ENCODE results near the gene CREM. TPM values are rescaled to one million over a fixed set of nuclear protein-coding genes. Genes with fewer than 3 reads are reported as not detected.

The CREM gene
- total and polyA plus RNA-seq, 10 of the 15 experiments (the other 5 are each of a cell fraction or from before 2014, with no cell fraction given): 51.3 to 115 (median 70.6) TPM

DNA sequence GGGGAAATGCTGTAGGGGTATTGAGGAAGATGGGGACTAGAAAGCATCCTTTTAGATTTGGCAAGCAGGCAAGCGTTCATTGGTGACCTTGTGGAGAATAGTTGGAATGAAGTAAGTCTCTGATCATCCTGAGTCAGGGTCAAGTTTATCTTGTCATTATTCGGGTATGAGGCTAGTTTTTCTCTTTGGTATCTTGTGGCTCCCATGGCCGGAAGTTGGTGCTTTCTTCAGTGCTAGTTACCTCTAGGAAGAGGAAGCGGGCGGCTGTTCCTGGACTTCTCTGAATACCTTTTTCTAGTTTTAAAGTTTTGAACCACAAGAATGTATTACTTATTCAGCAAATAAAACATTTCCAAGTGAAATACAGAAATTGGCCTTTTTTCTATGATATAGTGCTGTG lies 9.2 kb downstream of the CREM start:
- ChIA-PET POLR2A (interaction anchor here (0.6 to 2.2 kb wide), 2 partner anchors 13 to 60 kb away, joined by 3 to 18 read pairs; no protein-coding TSS in a partner anchor), RAD21 (ENCODE audit: unreplicated experiment) (interaction anchor here (1.4 to 12.2 kb wide), 4 partner anchors 9 to 60 kb away, joined by 3 to 201 read pairs (median 24); partner anchors contain the start of gene CREM), CTCF (interaction anchor here (1.4 to 14.2 kb wide), 2 partner anchors 9 to 61 kb away, joined by 4 to 185 read pairs; partner anchors contain the start of gene CREM), SMC1A (ENCODE audit: uncharacterized antibody, unreplicated experiment) (interaction anchor here (0.8 to 4.6 kb wide), 4 partner anchors 10 to 70 kb away, joined by 3 to 37 read pairs (median 16); no protein-coding TSS in a partner anchor)
- no peak for DNase-seq (ENCODE audit: low read depth, low spot score)
- peak overlapping the region; percentile 83 for H3K27ac ChIP-seq (ENCODE audit: control insufficient read depth, insufficient read depth)
- no peaks in the 10 kb centered on the region for H3K9me3 ChIP-seq (replicated peaks; ENCODE audit: control insufficient read depth, insufficient read depth, low read length)
- no peaks in the 10 kb centered on the region for H3K27me3 ChIP-seq (replicated peaks in 1 of 2; ENCODE audit: control insufficient read depth in 2 of 2, insufficient read depth in 2 of 2, low read length in 1 of 2)
- H3K4me1 ChIP-seq (ENCODE audit: control insufficient read depth, insufficient read depth, low read length): peaks cover 28% of the 10 kb centered on the region
- H3K9ac ChIP-seq (ENCODE audit: control insufficient read depth, insufficient read depth, low read length): peak overlapping the region; percentile 31
- peak; percentile 36 for ATAC-seq
- intact Hi-C loops (cut with micrococcal nuclease; ENCODE audit: unreplicated experiment): loop anchor here (1.0 kb wide), 1 partner anchor 13 kb away; no protein-coding TSS in a partner anchor
- 0% methylated on average over 5 of the region's 5 CpGs for WGBS (ENCODE audit: insufficient coverage, insufficient replicate concordance, low lambda C conversion rate, missing lambda C conversion rate)
- H4K20me1 ChIP-seq (ENCODE audit: control insufficient read depth, insufficient read depth): no peaks in the 10 kb centered on the region
- peak overlapping the region; percentile 57 for H2AFZ ChIP-seq (ENCODE audit: control insufficient read depth, low read depth, low read length)
- peak overlapping the region; percentile 93 for H3K4me2 ChIP-seq (ENCODE audit: control insufficient read depth, insufficient read depth)
- H3K4me3 ChIP-seq: peak overlapping the region; percentile 18; the same call in 1 of the 2 replicates
- BruUV-seq (replicated peaks): TSS peak; percentile 92
- H3K36me3 ChIP-seq (ENCODE audit: control insufficient read depth in 2 of 2, insufficient read depth in 2 of 2, low read length in 1 of 2): peaks cover 0 to 3% of the 10 kb centered on the region in 2 experiments; a peak in 1 of 4 replicates
- in situ Hi-C loops (cut with MboI): no loop called here
- H3K79me2 ChIP-seq (ENCODE audit: control insufficient read depth, insufficient read depth, low read length): peaks cover 82% of the 10 kb centered on the region
- no peak for FAIRE-seq
- no peak for TF ChIP-seq ATF7 (IDR thresholded peaks at IDR 0.05; ENCODE audit: low read depth)
- peak; percentile 37; the same call in 1 of the 2 replicates for TF ChIP-seq SPI1 (IDR thresholded peaks at IDR 0.05; ENCODE audit: borderline replicate concordance, insufficient read depth, low read depth, low read length)
- no peak for TF ChIP-seq HDGF (IDR thresholded peaks at IDR 0.05)
- TF ChIP-seq CEBPB (IDR thresholded peaks at IDR 0.05; ENCODE audit: borderline replicate concordance in 1 of 2, low read depth in 2 of 2, low read length in 2 of 2): no peak
- TF ChIP-seq, protein P1, sequence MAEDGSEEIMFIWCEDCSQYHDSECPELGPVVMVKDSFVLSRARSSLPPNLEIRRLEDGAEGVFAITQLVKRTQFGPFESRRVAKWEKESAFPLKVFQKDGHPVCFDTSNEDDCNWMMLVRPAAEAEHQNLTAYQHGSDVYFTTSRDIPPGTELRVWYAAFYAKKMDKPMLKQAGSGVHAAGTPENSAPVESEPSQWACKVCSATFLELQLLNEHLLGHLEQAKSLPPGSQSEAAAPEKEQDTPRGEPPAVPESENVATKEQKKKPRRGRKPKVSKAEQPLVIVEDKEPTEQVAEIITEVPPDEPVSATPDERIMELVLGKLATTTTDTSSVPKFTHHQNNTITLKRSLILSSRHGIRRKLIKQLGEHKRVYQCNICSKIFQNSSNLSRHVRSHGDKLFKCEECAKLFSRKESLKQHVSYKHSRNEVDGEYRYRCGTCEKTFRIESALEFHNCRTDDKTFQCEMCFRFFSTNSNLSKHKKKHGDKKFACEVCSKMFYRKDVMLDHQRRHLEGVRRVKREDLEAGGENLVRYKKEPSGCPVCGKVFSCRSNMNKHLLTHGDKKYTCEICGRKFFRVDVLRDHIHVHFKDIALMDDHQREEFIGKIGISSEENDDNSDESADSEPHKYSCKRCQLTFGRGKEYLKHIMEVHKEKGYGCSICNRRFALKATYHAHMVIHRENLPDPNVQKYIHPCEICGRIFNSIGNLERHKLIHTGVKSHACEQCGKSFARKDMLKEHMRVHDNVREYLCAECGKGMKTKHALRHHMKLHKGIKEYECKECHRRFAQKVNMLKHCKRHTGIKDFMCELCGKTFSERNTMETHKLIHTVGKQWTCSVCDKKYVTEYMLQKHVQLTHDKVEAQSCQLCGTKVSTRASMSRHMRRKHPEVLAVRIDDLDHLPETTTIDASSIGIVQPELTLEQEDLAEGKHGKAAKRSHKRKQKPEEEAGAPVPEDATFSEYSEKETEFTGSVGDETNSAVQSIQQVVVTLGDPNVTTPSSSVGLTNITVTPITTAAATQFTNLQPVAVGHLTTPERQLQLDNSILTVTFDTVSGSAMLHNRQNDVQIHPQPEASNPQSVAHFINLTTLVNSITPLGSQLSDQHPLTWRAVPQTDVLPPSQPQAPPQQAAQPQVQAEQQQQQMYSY (CRISPR knock-in tag; IDR thresholded peaks at IDR 0.05): no peak
- TF ChIP-seq CHD4 (IDR thresholded peaks at IDR 0.05): no peak
- TF ChIP-seq, protein P2, sequence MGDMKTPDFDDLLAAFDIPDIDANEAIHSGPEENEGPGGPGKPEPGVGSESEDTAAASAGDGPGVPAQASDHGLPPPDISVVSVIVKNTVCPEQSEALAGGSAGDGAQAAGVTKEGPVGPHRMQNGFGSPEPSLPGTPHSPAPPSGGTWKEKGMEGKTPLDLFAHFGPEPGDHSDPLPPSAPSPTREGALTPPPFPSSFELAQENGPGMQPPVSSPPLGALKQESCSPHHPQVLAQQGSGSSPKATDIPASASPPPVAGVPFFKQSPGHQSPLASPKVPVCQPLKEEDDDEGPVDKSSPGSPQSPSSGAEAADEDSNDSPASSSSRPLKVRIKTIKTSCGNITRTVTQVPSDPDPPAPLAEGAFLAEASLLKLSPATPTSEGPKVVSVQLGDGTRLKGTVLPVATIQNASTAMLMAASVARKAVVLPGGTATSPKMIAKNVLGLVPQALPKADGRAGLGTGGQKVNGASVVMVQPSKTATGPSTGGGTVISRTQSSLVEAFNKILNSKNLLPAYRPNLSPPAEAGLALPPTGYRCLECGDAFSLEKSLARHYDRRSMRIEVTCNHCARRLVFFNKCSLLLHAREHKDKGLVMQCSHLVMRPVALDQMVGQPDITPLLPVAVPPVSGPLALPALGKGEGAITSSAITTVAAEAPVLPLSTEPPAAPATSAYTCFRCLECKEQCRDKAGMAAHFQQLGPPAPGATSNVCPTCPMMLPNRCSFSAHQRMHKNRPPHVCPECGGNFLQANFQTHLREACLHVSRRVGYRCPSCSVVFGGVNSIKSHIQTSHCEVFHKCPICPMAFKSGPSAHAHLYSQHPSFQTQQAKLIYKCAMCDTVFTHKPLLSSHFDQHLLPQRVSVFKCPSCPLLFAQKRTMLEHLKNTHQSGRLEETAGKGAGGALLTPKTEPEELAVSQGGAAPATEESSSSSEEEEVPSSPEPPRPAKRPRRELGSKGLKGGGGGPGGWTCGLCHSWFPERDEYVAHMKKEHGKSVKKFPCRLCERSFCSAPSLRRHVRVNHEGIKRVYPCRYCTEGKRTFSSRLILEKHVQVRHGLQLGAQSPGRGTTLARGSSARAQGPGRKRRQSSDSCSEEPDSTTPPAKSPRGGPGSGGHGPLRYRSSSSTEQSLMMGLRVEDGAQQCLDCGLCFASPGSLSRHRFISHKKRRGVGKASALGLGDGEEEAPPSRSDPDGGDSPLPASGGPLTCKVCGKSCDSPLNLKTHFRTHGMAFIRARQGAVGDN (IDR thresholded peaks at IDR 0.05): no peak
- TF ChIP-seq, protein P3, sequence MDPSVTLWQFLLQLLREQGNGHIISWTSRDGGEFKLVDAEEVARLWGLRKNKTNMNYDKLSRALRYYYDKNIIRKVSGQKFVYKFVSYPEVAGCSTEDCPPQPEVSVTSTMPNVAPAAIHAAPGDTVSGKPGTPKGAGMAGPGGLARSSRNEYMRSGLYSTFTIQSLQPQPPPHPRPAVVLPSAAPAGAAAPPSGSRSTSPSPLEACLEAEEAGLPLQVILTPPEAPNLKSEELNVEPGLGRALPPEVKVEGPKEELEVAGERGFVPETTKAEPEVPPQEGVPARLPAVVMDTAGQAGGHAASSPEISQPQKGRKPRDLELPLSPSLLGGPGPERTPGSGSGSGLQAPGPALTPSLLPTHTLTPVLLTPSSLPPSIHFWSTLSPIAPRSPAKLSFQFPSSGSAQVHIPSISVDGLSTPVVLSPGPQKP (IDR thresholded peaks at IDR 0.05; ENCODE audit: low read depth, low read length): no peak
- TF ChIP-seq SUPT20H (IDR thresholded peaks at IDR 0.05; ENCODE audit: borderline replicate concordance, control insufficient read depth, low read depth, low read length): no peak
- no peak for TF ChIP-seq SIX5 (IDR thresholded peaks at IDR 0.05; ENCODE audit: low read depth, low read length, severe bottlenecking)
- no peak for TF ChIP-seq TARDBP (IDR thresholded peaks at IDR 0.05; ENCODE audit: borderline replicate concordance)
- no peak for TF ChIP-seq BHLHE40 (IDR thresholded peaks at IDR 0.05; ENCODE audit: borderline replicate concordance in 1 of 2, low read depth in 2 of 2, low read length in 1 of 2)
- no peak for TF ChIP-seq NFYB (IDR thresholded peaks at IDR 0.05; ENCODE audit: insufficient read depth, low read depth, low read length)
- TF ChIP-seq ZSCAN29 (IDR thresholded peaks at IDR 0.05): no peak

Measured in GM12878 (cell line).